Memory B cell (primary cell): Measurements from ENCODE around the gene DNAH14.
"Not testable (repeated sequence)": the region's sequence is repeated elsewhere in the genome, so short reads cannot be mapped to it uniquely, and the experiment has no call there.

ENCODE experiments used
- ATAC-seq: fragments of 150-1000 bp; cut with Tn5 transposase; 2 replicates; pipeline ENCODE4 v1.10.0; 2021; ENCODE audit warnings: low read depth, mild to moderate bottlenecking, moderate library complexity
- DNase-seq, 2 donors: peaks; one replicate each; pipeline ENCODE4 v3.0.0; 2022; ENCODE audit warnings: low spot score in 2 of 2
- H3K27ac Mint-ChIP-seq: one replicate; pipeline ENCODE4 v1.8.0; 2022; ENCODE audit warnings: mild to moderate bottlenecking, moderate library complexity, mixed read lengths
- H3K27me3 Mint-ChIP-seq: one replicate; pipeline ENCODE4 v1.8.0; 2022; ENCODE audit warnings: mixed read lengths
- H3K36me3 Mint-ChIP-seq: one replicate; pipeline ENCODE4 v1.8.0; 2022; ENCODE audit warnings: mild to moderate bottlenecking, mixed read lengths
- H3K4me1 Mint-ChIP-seq: one replicate; pipeline ENCODE4 v1.8.0; 2022; ENCODE audit warnings: mixed read lengths
- H3K4me3 Mint-ChIP-seq: one replicate; pipeline ENCODE4 v1.8.0; 2022; ENCODE audit warnings: mild to moderate bottlenecking, moderate library complexity, mixed read lengths
- H3K9me3 Mint-ChIP-seq: one replicate; pipeline ENCODE4 v1.8.0; 2022; ENCODE audit warnings: mixed read lengths

Gene DNAH14

DNA sequence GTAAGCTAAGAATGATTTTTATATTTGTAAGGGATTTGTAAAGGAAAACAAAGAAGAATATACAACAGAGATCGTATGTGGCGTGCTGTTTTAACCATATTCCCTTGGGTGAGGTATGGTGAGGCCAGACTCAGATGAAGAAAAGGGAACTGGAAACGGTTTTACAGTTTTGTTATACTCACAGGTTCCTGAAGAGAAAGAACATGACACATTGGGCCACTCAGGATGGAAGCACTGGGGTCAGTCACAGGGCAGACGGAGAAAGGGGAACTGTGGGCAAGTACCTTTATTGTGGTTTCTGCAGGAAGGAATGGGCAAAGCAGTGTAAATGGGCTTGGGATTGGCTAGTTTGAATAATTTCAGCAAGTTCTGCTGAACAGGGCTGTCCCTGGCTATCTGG lies 321.0 kb downstream of the DNAH14 start:
- peak; percentile 12 to 30 for DNase-seq
- Mint-ChIP-seq H3K4me1 (peaks cover 6% of the 10 kb centered on the region), H3K36me3 (peaks cover 2% of the 10 kb centered on the region), H3K9me3 (peaks cover 3% of the 10 kb centered on the region), H3K27me3 (peaks cover 4% of the 10 kb centered on the region), H3K27ac (peak overlapping the region; percentile 30), H3K4me3 (peak overlapping the region; percentile 7)
- peak; percentile 96 for ATAC-seq

DNA sequence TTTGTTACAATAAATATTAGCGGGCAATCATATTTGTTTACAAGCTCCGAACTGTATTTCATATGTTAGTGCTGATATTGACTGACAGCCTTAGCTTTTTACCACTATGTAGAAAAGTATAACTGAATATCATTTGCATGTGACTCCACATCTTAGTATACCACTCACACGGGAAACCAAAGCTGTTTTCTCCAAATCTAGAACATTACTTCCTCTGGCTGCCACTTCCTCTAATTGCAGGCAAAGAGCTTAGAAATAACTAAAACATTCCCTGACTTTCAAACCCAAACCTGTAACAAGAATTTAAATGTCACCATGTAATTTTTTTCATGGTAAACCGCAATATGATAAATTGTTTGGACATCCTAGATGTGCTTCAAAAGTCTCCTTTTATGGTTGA lies 323.7 kb downstream of the DNAH14 start:
- Mint-ChIP-seq H3K27me3 (peaks cover 5% of the 10 kb centered on the region), H3K27ac (no peak overlapping the region), H3K4me1 (peaks cover 6% of the 10 kb centered on the region), H3K4me3 (no peak overlapping the region), H3K9me3 (peaks cover 4% of the 10 kb centered on the region), H3K36me3 (no peaks in the 10 kb centered on the region)
- DNase-seq: no peak
- ATAC-seq: no peak

DNA sequence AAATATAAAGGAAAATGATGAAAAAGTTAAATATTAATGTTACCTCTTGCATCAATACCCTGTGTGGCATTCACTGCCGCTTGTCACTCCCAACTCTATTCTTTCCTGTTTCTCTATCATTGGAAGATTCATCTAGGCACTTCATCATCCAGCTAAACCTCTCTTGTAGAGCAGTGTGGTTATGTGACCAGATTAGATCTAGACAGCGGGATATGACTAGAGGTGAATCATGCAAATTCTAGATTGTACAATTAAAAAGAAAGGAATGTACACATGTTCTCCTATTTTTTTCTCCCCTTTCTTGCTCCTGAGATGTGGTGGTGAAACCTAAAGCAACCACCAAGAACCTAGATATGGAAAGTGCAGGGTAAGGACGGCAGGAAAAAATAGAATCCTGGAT lies 324.3 kb downstream of the DNAH14 start:
- no peaks in the 10 kb centered on the region for H3K36me3 Mint-ChIP-seq
- peaks cover 6% of the 10 kb centered on the region for H3K4me1 Mint-ChIP-seq
- H3K4me3 Mint-ChIP-seq: no peak overlapping the region
- ATAC-seq (no peak), DNase-seq (no peak)
- H3K27me3 Mint-ChIP-seq: peaks cover 5% of the 10 kb centered on the region
- peaks cover 4% of the 10 kb centered on the region for H3K9me3 Mint-ChIP-seq
- no peak overlapping the region for H3K27ac Mint-ChIP-seq

DNA sequence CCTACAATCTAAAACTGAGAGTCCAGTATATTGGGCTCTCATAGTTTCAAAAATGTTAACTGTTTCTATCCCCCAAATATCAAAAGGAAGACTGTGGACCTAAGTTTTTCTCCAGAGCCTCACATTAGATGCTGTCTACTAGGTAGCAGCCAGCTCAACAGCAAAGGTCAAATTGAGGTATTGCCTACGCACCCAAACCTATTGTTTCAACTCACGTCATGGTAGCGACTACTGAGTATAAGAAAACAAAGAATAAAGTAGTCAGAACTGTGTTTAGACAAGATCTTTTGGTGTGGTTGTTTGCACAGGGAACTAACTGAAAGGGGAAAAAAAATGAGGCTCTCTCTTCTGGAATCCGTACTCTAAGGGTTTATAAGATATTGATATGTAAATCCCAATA lies 325.2 kb downstream of the DNAH14 start:
- Mint-ChIP-seq H3K9me3 (peaks cover 3% of the 10 kb centered on the region), H3K27me3 (peaks cover 6% of the 10 kb centered on the region), H3K4me3 (no peak overlapping the region), H3K36me3 (no peaks in the 10 kb centered on the region), H3K27ac (no peak overlapping the region), H3K4me1 (peaks cover 6% of the 10 kb centered on the region)
- DNase-seq (no peak), ATAC-seq (no peak)

DNA sequence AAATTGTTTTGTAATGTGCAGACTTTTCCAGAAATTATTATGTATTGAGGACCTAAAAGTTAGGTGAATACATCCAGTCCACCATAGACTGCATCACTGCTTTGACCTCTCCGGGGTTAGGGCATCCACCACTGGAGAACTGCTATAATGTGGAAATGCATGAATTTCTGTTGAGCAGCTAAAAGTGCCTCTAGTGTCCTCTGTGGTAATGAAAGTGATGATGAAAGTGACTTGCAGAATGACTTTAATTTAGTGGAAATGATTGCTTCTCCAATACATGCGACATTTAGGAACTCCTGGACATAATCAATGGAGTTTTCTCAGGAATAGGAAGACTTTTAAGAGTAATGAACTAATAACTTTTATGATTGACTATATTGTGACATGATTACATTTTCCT lies 327.6 kb downstream of the DNAH14 start:
- Mint-ChIP-seq H3K4me3 (no peak overlapping the region), H3K4me1 (no peaks in the 10 kb centered on the region), H3K36me3 (peaks cover 1% of the 10 kb centered on the region), H3K27me3 (peaks cover 6% of the 10 kb centered on the region), H3K27ac (no peak overlapping the region), H3K9me3 (peaks cover 3% of the 10 kb centered on the region)
- DNase-seq (no peak), ATAC-seq (no peak)

DNA sequence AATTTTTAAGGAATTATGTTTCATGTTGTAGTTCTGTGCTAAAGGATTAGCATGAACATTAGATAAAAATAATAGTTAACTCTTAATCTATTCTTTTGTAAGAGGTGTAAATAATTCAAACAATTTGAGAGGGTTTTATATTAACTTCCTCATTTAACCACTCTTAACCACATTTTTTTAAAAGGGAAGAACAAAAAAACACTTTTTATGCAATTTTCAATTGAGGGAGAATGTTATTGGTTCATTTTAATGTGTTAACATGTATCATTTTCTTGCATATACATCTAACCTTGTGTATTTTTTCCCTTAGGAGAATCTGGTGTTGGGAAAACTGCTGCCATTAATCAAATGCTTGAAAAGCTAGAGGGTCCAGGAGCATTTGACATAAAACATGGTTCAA lies 329.3 kb downstream of the DNAH14 start:
- H3K36me3 Mint-ChIP-seq: peaks cover 1% of the 10 kb centered on the region
- H3K4me1 Mint-ChIP-seq: no peaks in the 10 kb centered on the region
- DNase-seq: no peak
- ATAC-seq: no peak
- H3K4me3 Mint-ChIP-seq: no peak overlapping the region
- H3K9me3 Mint-ChIP-seq: peaks cover 5% of the 10 kb centered on the region
- peaks cover 9% of the 10 kb centered on the region for H3K27me3 Mint-ChIP-seq
- H3K27ac Mint-ChIP-seq: no peak overlapping the region

DNA sequence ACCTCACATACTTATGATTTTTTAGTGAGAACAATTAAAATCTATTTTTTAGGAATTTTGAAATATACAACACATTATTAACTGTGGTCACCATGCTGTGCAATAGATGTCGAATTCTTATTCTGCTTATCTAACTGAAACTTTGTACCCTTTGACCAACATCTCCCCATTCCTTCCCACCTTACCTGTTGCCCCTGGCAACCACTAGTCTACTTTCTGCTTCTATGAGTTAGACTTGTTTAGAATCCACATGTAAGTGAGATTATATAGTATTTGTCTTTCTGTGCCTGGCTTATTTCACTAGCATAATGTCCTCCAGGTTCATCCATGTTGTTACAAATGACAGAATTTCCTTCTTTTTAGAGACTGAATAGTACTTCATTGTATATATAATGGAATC lies 330.1 kb downstream of the DNAH14 start:
- H3K27ac Mint-ChIP-seq: no peak overlapping the region
- no peak overlapping the region for H3K4me3 Mint-ChIP-seq
- DNase-seq (no peak), ATAC-seq (no peak)
- H3K27me3 Mint-ChIP-seq: peaks cover 7% of the 10 kb centered on the region
- H3K36me3 Mint-ChIP-seq: peaks cover 1% of the 10 kb centered on the region
- peaks cover 5% of the 10 kb centered on the region for H3K9me3 Mint-ChIP-seq
- H3K4me1 Mint-ChIP-seq: no peaks in the 10 kb centered on the region

DNA sequence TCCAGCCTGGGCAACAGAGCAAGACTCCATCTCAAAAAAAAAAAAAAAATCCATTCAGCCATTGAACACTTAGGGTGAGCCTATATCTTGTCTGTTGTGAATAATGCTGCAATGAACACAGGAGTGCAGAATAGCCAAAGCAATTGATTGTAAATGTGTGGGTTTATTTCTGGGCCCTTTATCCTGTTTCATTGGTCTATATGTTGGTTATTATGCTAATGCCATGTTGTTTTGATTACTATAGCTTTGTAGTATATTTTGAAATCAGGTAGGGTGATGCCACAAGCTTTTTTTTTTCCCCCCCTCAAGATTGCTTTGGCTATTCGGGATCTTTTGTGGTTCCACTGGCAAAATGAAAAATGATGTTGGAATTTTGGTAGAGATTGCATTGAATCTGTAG lies 330.8 kb downstream of the DNAH14 start:
- peaks cover 1% of the 10 kb centered on the region for H3K36me3 Mint-ChIP-seq
- no peak overlapping the region for H3K27ac Mint-ChIP-seq
- peaks cover 5% of the 10 kb centered on the region for H3K9me3 Mint-ChIP-seq
- no peak overlapping the region for H3K4me3 Mint-ChIP-seq
- H3K4me1 Mint-ChIP-seq: no peaks in the 10 kb centered on the region
- H3K27me3 Mint-ChIP-seq: peaks cover 7% of the 10 kb centered on the region
- no peak for DNase-seq
- ATAC-seq: no peak

DNA sequence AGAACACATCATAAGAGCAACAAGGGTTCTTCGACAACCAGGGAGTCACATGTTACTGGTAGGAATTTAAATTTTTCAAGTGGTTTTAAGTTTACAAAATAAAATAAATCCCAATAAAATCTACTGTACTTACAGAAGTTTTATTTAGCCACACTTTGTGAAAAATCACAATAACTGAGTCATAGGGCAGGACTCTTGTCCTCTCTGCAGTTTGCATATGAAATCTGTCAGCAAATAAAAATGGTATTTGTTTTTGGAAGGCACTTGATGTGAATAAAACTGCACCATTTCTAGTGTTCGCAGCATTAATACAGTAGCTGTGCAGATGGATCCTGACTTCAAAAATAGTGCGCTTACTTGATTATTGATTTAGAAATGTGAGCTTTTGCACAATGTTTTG lies 348.0 kb downstream of the DNAH14 start:
- H3K4me3 Mint-ChIP-seq: no peak overlapping the region
- H3K36me3 Mint-ChIP-seq: no peaks in the 10 kb centered on the region
- no peak overlapping the region for H3K27ac Mint-ChIP-seq
- no peaks in the 10 kb centered on the region for H3K4me1 Mint-ChIP-seq
- H3K9me3 Mint-ChIP-seq: peaks cover 10% of the 10 kb centered on the region
- H3K27me3 Mint-ChIP-seq: peaks cover 7% of the 10 kb centered on the region
- ATAC-seq (no peak), DNase-seq (no peak)

DNA sequence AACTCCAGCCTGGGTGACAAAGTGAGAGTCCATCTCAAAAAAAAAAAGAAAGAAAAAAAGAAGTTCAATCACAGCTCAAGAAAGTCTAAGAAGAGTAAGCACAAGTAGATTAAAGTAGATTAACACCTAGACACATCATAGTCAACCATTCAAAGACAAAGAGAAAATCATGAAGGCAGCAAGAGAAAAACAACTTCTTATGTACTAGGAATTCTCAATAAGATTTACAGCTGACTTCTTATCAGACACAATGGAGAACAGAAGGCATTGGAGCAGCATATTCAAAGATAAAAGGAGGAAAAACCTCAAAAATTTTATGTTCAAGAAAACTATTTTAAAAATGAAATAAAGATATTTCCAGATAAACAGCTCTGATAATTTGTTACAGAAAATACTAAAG lies 351.1 kb downstream of the DNAH14 start:
- H3K4me3 Mint-ChIP-seq: no peak overlapping the region
- H3K36me3 Mint-ChIP-seq: no peaks in the 10 kb centered on the region
- no peak overlapping the region for H3K27ac Mint-ChIP-seq
- peaks cover 4% of the 10 kb centered on the region for H3K27me3 Mint-ChIP-seq
- peaks cover 10% of the 10 kb centered on the region for H3K9me3 Mint-ChIP-seq
- ATAC-seq (no peak), DNase-seq (no peak)
- H3K4me1 Mint-ChIP-seq: no peaks in the 10 kb centered on the region

DNA sequence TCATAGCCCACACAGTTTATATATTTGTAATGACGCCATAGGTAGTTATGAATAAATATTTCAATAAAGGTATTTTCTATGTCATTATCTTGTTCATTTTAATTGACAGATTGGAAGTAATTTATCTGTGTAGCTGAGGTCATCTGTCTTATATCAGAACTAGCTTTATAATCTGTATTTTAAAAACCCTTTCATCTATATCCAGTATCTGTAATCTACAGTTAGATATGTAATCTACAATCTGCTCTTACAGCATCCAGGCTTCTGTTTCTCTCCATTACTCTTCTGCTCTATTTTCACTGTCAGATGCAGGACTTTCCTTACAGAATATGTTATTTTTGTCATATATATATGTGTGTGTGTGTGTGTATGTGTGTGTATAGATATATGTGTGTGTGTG lies 360.8 kb downstream of the DNAH14 start:
- H3K9me3 Mint-ChIP-seq: peaks cover 5% of the 10 kb centered on the region
- no peak overlapping the region for H3K4me3 Mint-ChIP-seq
- H3K36me3 Mint-ChIP-seq: no peaks in the 10 kb centered on the region
- peaks cover 3% of the 10 kb centered on the region for H3K27me3 Mint-ChIP-seq
- no peak overlapping the region for H3K27ac Mint-ChIP-seq
- no peak for ATAC-seq
- H3K4me1 Mint-ChIP-seq: no peaks in the 10 kb centered on the region
- DNase-seq: no peak

DNA sequence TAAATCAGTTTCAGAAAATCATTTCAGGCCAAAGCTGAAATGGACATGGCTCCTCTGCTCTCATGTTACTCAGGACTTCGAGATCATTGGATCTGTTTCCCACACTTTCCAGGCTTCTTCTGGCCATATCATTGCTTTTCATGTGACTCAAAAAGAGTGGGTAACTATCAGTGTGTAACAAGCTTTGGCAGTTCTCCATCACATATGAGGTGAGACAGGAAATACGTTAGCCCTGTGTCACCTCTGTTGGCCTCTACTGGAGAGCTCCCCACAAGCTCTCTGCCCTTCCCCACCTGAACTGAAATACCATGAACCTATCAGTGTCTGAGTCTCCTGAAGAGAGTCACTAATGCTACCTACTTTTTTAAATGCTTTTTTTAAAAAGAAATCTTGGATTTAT lies 370.1 kb downstream of the DNAH14 start:
- DNase-seq: no peak
- ATAC-seq: no peak
- peaks cover 2% of the 10 kb centered on the region for H3K36me3 Mint-ChIP-seq
- H3K9me3 Mint-ChIP-seq: peaks cover 17% of the 10 kb centered on the region
- H3K27ac Mint-ChIP-seq: no peak overlapping the region
- H3K4me1 Mint-ChIP-seq: no peaks in the 10 kb centered on the region
- peaks cover 1% of the 10 kb centered on the region for H3K27me3 Mint-ChIP-seq
- H3K4me3 Mint-ChIP-seq: no peak overlapping the region

DNA sequence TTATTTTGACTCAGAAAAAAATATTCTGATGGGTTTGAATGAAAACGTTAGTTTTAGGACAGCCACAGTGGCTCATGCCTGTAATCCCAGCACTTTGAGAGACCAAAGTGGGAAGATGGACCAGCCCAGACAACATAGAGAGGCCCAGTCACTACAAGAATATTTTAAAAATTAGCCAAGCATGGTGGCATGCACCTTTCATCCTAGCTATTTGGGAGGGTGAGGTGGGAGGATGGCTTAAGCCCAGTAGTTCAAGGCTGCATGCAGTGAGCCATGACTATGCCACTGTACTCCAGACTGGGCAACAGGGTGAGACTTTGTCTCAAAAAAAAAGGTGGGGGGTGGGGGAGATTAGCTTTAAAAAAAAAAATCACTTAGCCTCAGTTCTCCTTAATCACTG lies 370.9 kb downstream of the DNAH14 start:
- H3K27ac Mint-ChIP-seq: no peak overlapping the region
- H3K9me3 Mint-ChIP-seq: peaks cover 12% of the 10 kb centered on the region
- no peak for ATAC-seq
- H3K36me3 Mint-ChIP-seq: peaks cover 2% of the 10 kb centered on the region
- H3K27me3 Mint-ChIP-seq: peaks cover 1% of the 10 kb centered on the region
- H3K4me3 Mint-ChIP-seq: no peak overlapping the region
- H3K4me1 Mint-ChIP-seq: no peaks in the 10 kb centered on the region
- no peak for DNase-seq

DNA sequence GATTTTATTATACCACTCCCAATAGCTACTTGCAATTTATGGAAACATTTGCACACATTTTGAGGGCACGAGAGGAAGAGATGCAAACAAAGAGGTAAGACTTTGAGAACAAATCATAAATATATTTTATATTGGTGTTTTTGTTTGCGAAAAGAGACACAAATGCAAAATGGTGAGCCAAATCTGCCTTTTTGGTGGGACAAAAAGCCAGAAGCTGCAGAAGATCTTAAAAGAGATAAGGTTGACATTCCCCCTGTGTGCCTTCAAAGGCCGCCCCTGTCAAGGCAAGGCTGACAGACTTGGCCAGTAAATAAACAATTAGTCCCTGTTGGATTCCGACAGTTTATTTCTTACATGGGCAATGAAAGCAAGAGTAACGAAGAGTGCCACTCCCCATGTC lies 375.5 kb downstream of the DNAH14 start:
- H3K4me3 Mint-ChIP-seq: no peak overlapping the region
- no peak overlapping the region for H3K27ac Mint-ChIP-seq
- ATAC-seq: no peak
- DNase-seq: no peak
- no peaks in the 10 kb centered on the region for H3K36me3 Mint-ChIP-seq
- no peaks in the 10 kb centered on the region for H3K27me3 Mint-ChIP-seq
- no peaks in the 10 kb centered on the region for H3K9me3 Mint-ChIP-seq
- H3K4me1 Mint-ChIP-seq: no peaks in the 10 kb centered on the region

DNA sequence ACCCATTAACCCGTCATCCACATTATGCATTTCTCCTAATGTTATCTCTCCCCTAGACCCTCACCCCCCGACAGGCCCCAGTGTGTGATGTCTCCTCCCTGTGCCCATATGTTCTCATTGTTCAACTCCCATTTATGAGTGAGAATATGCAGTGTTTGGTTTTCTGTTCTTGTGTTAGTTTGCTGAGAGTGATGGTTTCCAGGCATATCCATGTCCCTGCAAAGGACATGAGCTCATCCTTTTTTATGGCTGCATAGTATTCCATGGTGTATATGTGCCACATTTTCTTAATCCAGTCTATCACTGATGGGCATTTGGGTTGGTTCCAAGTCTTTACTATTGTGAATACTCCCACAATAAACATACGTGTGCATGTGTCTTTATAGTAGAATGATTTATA lies 381.1 kb downstream of the DNAH14 start:
- H3K4me3 Mint-ChIP-seq, H3K4me1 Mint-ChIP-seq: not testable (repeated sequence)

More for the DNA sequence above, 381.1 kb downstream of the DNAH14 start:
- not testable (repeated sequence) for ATAC-seq, H3K9me3 Mint-ChIP-seq, H3K27ac Mint-ChIP-seq, H3K36me3 Mint-ChIP-seq, H3K27me3 Mint-ChIP-seq, DNase-seq
